Tongue (tissue), 2 donors: Measurements from ENCODE around the gene ZNF263. TPM values are rescaled to one million over a fixed set of nuclear protein-coding genes. Genes with fewer than 3 reads are reported as not detected.

Source experiments
- DNase-seq: peaks from one replicate; pipeline ENCODE4 v3.0.0-alpha.2; 2015
- total RNA-seq: library from RNA; depleted of rRNA; stranded (reverse); fragments of >200 nt; gene quantifications from one replicate; pipeline ENCODE4 v1.2.3, GENCODE V29; 2014

Gene ZNF263
- total RNA-seq, 1 donor from 2014 or later: 50.4 TPM

- no peak for DNase-seq
Observed at GRCh38 chr16:3328104-3328503, 44.8 kb downstream of the ZNF263 start.

- DNase-seq: no peak
Observed at GRCh38 chr16:3328643-3329042, 45.4 kb downstream of the ZNF263 start.

Other genes starting within 250 kb of the ZNF263 start
- 15.8 TPM for gene BICDL2, start 246.5 kb upstream of the ZNF263 start, total RNA-seq
- 0.41 TPM for gene MMP25, start 236.9 kb upstream of the ZNF263 start, total RNA-seq
- gene IL32, start 217.9 kb upstream of the ZNF263 start, total RNA-seq: 104 TPM
- gene ZSCAN10, start 184.2 kb upstream of the ZNF263 start, total RNA-seq: not detected
- 11.4 TPM for gene ZNF205, start 170.9 kb upstream of the ZNF263 start, total RNA-seq
- gene ZNF213, start 148.5 kb upstream of the ZNF263 start, total RNA-seq: 9.3 TPM
- gene OR1F1, start 95.3 kb upstream of the ZNF263 start, total RNA-seq: not detected
- 8.3 TPM for gene ZNF200, start 48.3 kb upstream of the ZNF263 start, total RNA-seq
- gene MEFV, start 26.9 kb upstream of the ZNF263 start, total RNA-seq: 2.1 TPM
- 11.1 TPM for gene TIGD7, start 21.9 kb downstream of the ZNF263 start, total RNA-seq
- gene ZNF75A, start 22.0 kb downstream of the ZNF263 start, total RNA-seq: 32.0 TPM
- 0.21 TPM for gene OR2C1, start 72.4 kb downstream of the ZNF263 start, total RNA-seq
- 11.1 TPM for gene ZSCAN32, start 117.5 kb downstream of the ZNF263 start, total RNA-seq
- 7.6 TPM for gene ZNF174, start 117.7 kb downstream of the ZNF263 start, total RNA-seq
- 2.3 TPM for gene ZNF597, start 160.0 kb downstream of the ZNF263 start, total RNA-seq
- gene NAA60, start 160.2 kb downstream of the ZNF263 start, total RNA-seq: 15.7 TPM
- not detected for gene C16orf90, start 212.0 kb downstream of the ZNF263 start, total RNA-seq
- 26.3 TPM for gene CLUAP1, start 217.5 kb downstream of the ZNF263 start, total RNA-seq